NT2/D1 (cell line): ENCODE measurements around the gene LARGE1.

Experiments used
- SUZ12 ChIP-seq: IDR thresholded peaks from 2 replicates; pipeline ENCODE4 v1.6.1; 2011; ENCODE audit not compliant: insufficient read length, insufficient read depth; ENCODE audit errors: extremely low read depth
- YY1 ChIP-seq: IDR thresholded peaks from 2 replicates; pipeline ENCODE4 v1.6.1; 2011; ENCODE audit not compliant: insufficient read length, insufficient read depth

DNA sequence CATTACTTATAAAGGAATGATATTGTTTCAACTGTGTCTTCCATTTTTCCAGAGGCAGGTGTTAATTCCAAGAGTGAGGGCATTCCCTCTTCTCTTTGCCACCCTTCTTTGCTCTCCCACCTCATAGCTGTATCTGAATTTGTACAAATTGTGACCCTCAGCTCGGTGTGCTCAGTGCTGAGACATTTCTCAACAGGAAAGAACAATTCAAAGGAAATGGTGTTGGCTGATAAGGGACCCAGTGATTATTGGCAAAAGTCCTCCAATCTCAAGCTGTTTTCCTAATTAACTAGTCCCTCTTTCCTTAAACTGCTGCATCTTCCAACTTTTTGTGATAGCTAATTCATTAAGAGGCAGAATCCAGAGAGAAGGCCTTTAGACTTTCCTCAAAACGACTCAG is 453.2 kb downstream of the LARGE1 start:
- TF ChIP-seq YY1 (no peak), SUZ12 (no peak)
